Measurements from ENCODE around the gene PLEKHA7.

The PLEKHA7 gene

DNA sequence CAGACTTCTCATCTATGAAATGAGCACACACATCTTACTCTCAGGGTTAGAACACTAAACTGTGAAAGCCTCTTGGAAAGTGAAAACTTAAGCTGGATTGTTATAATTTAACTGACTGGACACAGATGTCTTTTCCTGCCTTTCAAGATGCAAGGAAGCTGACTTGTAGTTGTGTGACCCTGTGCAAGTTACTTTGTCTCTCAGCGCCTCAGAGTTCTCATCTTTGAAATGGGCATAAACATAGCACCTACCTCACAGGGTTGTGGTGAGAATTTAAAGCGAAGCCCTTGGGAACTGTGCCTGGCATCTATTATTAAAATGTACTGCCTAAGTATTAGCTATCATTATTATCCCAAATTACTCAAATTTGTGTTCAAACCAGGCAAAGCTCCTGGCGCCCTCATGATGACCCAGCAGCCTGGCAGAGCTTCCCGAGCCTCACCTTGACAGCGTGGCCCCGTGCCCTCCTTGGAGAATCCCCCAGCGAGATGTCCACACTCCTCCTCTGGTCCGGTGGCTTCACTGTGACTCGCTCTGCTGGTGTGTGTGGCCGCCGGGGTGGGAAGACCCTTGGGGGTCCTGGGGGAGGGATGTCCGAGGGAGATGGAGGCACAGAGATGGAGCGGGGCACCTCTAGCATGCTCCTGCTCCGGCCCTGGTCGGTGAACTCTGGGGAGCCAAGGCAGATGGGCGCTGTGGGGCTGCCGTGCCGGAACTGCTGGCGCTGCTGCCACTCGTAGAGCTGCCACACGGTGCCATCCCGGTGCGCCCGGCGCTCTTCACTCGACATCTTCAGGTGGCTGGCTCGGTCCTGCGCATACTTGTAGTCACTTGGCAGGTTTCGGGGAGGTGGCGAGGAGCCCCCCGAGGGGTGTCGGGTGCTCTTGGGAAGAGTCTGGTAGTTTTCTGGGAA, 197.6 kb downstream of the PLEKHA7 start:
- DNase-seq (ENCODE audit: low read depth in 1 of 2, low spot score in 1 of 2): no peak
- no peak for TF ChIP-seq JUND (IDR thresholded peaks at IDR 0.05; ENCODE audit: low read depth)
- in situ Hi-C loops (cut with HindIII; ENCODE audit: low pct_unique_long_range_greater_than_20kb, low sequenced_read_pairs): no loop called here

GRCh38 chr11:16815047-16815767, 199.0 kb downstream of the PLEKHA7 start:
- in situ Hi-C loops (cut with HindIII; ENCODE audit: low pct_unique_long_range_greater_than_20kb, low sequenced_read_pairs): no loop called here
- no peak for DNase-seq (ENCODE audit: low read depth in 1 of 2, low spot score in 1 of 2)
- TF ChIP-seq JUND (IDR thresholded peaks at IDR 0.05; ENCODE audit: low read depth): no peak

DNA sequence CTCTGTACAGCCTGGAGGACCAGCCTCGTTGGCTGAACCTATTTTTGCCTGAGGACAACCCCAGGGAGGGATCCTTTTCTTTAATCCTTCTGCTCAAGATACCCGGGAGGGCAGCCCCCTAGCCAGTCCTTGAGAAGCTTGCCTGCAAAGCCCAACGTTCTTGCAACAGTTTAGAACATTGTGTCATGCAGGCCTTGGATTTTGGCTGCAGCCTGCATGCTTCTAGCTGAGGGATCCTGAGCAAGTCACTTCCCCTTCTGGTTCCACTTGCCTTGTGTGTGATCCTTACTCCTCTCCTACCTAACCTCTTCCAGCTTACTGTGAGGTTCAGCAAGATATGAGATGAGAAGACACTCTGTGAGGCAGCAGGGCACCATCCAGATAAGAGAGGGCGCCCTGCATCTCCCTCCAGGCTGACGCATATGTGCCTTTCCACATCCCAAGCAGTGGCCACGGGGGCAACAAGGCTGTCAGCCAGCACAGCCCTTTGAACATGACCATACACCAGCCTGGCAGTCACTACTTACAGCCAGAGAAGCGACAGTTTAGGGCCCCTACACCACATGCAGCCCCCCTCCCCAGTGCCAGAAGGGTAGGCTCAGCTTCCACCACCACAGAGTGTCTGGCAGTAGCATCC, 199.7 kb downstream of the PLEKHA7 start:
- DNase-seq (ENCODE audit: low read depth in 1 of 2, low spot score in 1 of 2): no peak
- no peak for TF ChIP-seq JUND (IDR thresholded peaks at IDR 0.05; ENCODE audit: low read depth)
- in situ Hi-C loops (cut with HindIII; ENCODE audit: low pct_unique_long_range_greater_than_20kb, low sequenced_read_pairs): no loop called here

DNA sequence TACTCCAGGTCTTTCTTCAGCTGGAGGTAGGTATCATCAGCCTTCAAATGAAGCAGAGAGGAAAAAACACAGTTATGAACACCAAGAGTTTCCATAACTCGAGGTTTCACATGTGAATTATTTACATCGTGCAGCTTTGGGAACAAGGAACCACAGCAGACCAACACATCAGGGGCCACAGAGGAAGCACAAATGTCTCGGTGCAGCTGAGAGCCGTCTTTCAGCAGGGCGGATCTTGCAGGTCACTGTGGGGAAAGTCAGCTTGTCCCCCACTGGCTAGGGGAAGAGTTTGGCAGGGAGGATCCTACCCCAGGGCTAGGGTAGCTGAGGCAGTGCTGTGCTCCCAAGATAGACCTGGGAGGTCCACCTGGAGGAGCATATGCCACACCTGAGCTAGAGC, 201.1 kb downstream of the PLEKHA7 start:
- TF ChIP-seq JUND (IDR thresholded peaks at IDR 0.05; ENCODE audit: low read depth): no peak
- in situ Hi-C loops (cut with HindIII; ENCODE audit: low pct_unique_long_range_greater_than_20kb, low sequenced_read_pairs): no loop called here

GRCh38 chr11:16812274-16812673, 201.9 kb downstream of the PLEKHA7 start:
- DNase-seq (ENCODE audit: low read depth in 1 of 2, low spot score in 1 of 2): no peak
- in situ Hi-C loops (cut with HindIII; ENCODE audit: low pct_unique_long_range_greater_than_20kb, low sequenced_read_pairs): no loop called here
- TF ChIP-seq JUND (IDR thresholded peaks at IDR 0.05; ENCODE audit: low read depth): no peak

More for the DNA sequence above, 201.1 kb downstream of the PLEKHA7 start:
- no peak for DNase-seq (ENCODE audit: low read depth in 1 of 2, low spot score in 1 of 2)

DNA sequence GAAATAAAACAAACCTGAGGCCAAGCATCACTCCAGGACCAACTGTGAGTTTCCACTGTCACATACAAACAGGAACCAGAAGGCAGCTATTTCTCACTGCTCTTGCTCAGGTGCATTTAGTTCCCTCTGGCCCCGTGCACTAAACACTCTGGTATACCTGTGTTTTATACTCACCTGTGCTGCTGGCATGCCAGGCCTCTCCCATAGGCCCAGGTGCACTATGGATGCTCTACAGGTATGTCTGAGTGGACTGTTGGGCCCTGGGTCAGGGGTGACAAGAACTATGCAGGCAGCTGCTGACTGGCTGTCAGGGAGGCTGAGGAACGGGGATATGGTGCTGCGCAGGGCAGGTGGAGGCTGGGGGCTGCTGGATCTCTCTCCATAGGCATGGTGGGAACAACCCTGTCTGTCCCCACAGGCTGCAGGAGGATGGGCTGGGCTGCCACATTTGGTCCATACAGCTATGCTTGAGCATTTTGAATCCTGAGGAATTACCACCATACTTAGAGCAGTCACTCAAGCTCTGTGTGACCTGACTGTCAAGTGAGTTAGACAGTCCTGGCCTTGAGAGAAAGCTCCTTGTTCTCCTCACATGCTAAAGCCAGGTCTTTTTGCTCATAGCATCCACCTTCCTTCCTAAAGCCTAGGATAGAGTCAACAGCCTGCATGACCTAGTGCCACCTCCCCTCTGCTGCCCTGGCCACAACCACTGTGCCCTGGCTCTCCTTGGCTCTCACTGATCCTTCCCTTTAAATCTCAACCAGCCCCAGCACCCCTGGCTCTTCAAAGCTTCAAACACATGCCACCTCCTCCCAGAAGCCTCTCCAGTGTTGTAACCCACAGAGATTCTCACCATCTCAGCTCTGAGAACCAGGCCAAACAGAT, 202.8 kb downstream of the PLEKHA7 start:
- no peak for DNase-seq (ENCODE audit: low read depth in 1 of 2, low spot score in 1 of 2)
- TF ChIP-seq JUND (IDR thresholded peaks at IDR 0.05; ENCODE audit: low read depth): no peak
- in situ Hi-C loops (cut with HindIII; ENCODE audit: low pct_unique_long_range_greater_than_20kb, low sequenced_read_pairs): no loop called here

DNA sequence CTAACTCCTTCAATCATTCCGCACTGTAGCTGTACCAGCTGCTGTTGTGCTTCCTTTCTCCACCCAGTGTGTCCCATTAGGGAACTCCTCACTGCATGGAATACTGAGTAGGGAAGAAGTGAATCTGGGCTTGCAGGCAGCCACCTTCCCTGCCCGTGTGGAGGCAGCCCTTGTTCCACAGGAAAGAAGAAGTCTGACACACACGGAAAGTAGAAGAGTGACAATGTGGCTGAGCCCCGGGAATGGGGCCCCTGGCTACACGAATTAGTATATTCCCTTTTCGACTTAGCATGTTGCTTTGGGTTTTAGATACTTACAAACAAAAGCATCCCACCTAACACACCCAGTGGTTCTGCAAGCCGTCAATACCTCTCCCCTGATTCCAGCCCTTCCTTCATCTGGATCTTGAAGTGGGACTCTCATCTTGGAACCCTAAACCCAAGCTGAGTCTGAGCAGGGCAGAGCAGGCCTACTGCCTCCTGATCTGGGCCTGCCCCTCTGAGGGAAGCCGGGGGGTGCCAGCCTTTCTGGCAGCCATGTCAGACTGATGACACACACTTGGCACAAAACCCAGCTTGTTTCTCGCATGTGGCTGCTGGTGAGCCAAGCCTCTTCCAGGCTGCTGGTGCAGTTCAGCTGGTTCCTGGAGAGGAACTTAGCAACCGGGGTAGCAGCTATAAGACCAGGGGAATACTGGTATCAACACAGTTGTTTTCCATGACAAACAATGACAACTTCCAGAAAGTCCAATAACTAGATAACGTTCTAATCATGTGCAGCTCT, 204.1 kb downstream of the PLEKHA7 start:
- in situ Hi-C loops (cut with HindIII; ENCODE audit: low pct_unique_long_range_greater_than_20kb, low sequenced_read_pairs): no loop called here
- no peak for TF ChIP-seq JUND (IDR thresholded peaks at IDR 0.05; ENCODE audit: low read depth)
- DNase-seq (ENCODE audit: low read depth in 1 of 2, low spot score in 1 of 2): peak; percentile 3 to 18

- in situ Hi-C loops (cut with HindIII; ENCODE audit: low pct_unique_long_range_greater_than_20kb, low sequenced_read_pairs): no loop called here
- TF ChIP-seq JUND (IDR thresholded peaks at IDR 0.05; ENCODE audit: low read depth): no peak
- DNase-seq (ENCODE audit: low read depth in 1 of 2, low spot score in 1 of 2): no peak
Measured at GRCh38 chr11:16807306-16807705, 206.9 kb downstream of the PLEKHA7 start.

DNA sequence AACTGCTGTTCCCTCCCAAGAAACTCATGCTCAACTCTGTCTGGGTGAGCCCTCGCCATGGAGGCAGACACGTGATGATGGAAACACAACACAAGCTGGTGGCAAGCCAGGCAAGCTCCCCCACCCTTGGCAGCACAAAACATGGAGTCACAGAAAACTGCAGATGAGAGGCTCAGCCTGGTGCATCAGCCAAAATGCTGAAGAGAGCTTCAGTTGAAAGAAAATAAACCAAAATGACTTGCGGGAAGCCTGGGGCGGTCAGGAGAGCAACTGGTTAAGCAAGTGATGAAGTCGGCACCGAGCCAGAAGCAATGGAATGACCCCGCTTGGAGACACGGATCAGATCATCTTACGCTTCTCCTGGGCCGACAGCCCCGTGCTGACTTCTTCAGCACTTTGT, 207.4 kb downstream of the PLEKHA7 start:
- no peak for TF ChIP-seq JUND (IDR thresholded peaks at IDR 0.05; ENCODE audit: low read depth)
- in situ Hi-C loops (cut with HindIII; ENCODE audit: low pct_unique_long_range_greater_than_20kb, low sequenced_read_pairs): no loop called here
- no peak for DNase-seq (ENCODE audit: low read depth in 1 of 2, low spot score in 1 of 2)

- no peak for DNase-seq (ENCODE audit: low read depth in 1 of 2, low spot score in 1 of 2)
- in situ Hi-C loops (cut with HindIII; ENCODE audit: low pct_unique_long_range_greater_than_20kb, low sequenced_read_pairs): no loop called here
Measured at GRCh38 chr11:16805938-16806337, 208.3 kb downstream of the PLEKHA7 start.

More at GRCh38 chr11:16805938-16806337, 208.3 kb downstream of the PLEKHA7 start:
- TF ChIP-seq JUND (IDR thresholded peaks at IDR 0.05; ENCODE audit: low read depth): no peak
